DOHH2 (cell line): ENCODE data around the gene GPC6.

Source experiments
- CTCF ChIP-seq: fragments of 200-600 bp; sonication (generic); IDR thresholded peaks from one replicate; pipeline ENCODE4 v1.5.1; 2014; ENCODE audit warnings: antibody characterized with exemption, mild to moderate bottlenecking, low read depth, low read length; ENCODE audit not compliant: poor library complexity, severe bottlenecking
- EZH2phosphoT487 ChIP-seq: fragments of 200-600 bp; sonication (generic); IDR thresholded peaks from 2 replicates; pipeline ENCODE4 v1.6.1; 2017; ENCODE audit warnings: borderline replicate concordance, mild to moderate bottlenecking, antibody characterized with exemption, low read length, moderate library complexity, mixed read lengths

DNA sequence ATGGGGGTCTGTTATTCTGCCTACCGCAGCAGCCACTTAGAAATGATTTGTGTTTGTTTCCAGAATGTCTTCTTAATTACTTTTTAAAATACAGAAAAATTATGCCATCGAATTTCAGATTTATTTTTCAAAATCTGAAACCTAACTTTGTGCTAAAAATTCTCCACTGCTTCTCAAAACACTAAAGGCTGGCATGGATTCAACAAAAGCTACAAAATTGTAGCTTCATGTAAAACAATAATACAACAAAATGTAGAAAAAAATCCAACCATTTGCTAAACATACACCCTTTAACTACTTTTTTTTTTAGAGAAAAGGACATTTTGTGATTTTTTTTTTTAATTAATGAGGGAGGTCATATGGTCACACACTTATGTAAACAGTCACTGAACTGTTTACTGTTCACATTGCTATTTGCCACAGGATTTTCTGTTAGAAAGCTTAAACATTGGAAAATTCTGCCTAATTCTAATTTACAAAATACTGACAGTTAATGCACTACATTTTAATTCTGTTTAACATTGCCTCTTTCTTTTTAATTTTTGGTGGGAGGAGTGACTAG is 646.3 kb downstream of the GPC6 start:
- TF ChIP-seq CTCF, result no peak
- no peak for TF ChIP-seq EZH2phosphoT487
